Brain microvascular endothelial cell (primary cell): ENCODE measurements around the gene TACC3.

Experiments
- DNase-seq: peaks from one replicate; pipeline ENCODE4 v3.0.0-alpha.2; 2020
- H3K27ac ChIP-seq: fragments of 250-450 bp; sonication (Bioruptor Pico); 2 replicates; pipeline ENCODE4 v1.5.1; 2020; ENCODE audit warnings: mild to moderate bottlenecking, moderate library complexity
- H3K27me3 ChIP-seq: fragments of 250-450 bp; sonication (Bioruptor Pico); replicated peaks from 2 replicates; pipeline ENCODE4 v1.5.1; 2020; ENCODE audit warnings: mild to moderate bottlenecking
- H3K36me3 ChIP-seq: fragments of 250-450 bp; sonication (Bioruptor Pico); replicated peaks from 2 replicates; pipeline ENCODE4 v1.5.1; 2020; ENCODE audit warnings: mild to moderate bottlenecking
- H3K4me3 ChIP-seq: 2 replicates; pipeline ENCODE4 v1.5.1; 2011; ENCODE audit warnings: low read depth, mild to moderate bottlenecking, control low read depth, low read length, moderate library complexity
- CTCF ChIP-seq: IDR thresholded peaks from 2 replicates; pipeline ENCODE4 v1.5.1; 2011; ENCODE audit warnings: low read depth, mild to moderate bottlenecking, moderate library complexity, low read length, control low read depth, inconsistent platforms; ENCODE audit errors: missing control alignments
- in situ Hi-C: cut with HindIII; loops from 2 replicates; pipeline ENCODE4 v1.10.0; 2017; ENCODE audit warnings: low sequenced_read_pairs, low pct_ligation_motif_present

Gene TACC3

GRCh38 chr4:1763550-1764080 is 42.3 kb downstream of the TACC3 start:
- peak; percentile 25 for DNase-seq
- no peaks in the 10 kb centered on the region for H3K27me3 ChIP-seq
- TF ChIP-seq CTCF = no peak
- peak overlapping the region; percentile 5 for H3K4me3 ChIP-seq
- in situ Hi-C loops = no loop called here
- H3K27ac ChIP-seq = no peak overlapping the region
- no peaks in the 10 kb centered on the region for H3K36me3 ChIP-seq

- Histone ChIP-seq H3K4me3 (no peak overlapping the region), H3K27me3 (no peaks in the 10 kb centered on the region), H3K27ac (no peak overlapping the region), H3K36me3 (no peaks in the 10 kb centered on the region)
- no peak for TF ChIP-seq CTCF
- in situ Hi-C loops = no loop called here
- no peak for DNase-seq
Observed at GRCh38 chr4:1764670-1765069, 43.3 kb downstream of the TACC3 start.

GRCh38 chr4:1765409-1766072 is 44.2 kb downstream of the TACC3 start:
- DNase-seq = no peak
- Histone ChIP-seq H3K4me3 (no peak overlapping the region), H3K27me3 (peaks cover 1% of the 10 kb centered on the region), H3K36me3 (no peaks in the 10 kb centered on the region), H3K27ac (no peak overlapping the region)
- in situ Hi-C loops = no loop called here
- no peak for TF ChIP-seq CTCF

GRCh38 chr4:1766106-1767060 is 45.1 kb downstream of the TACC3 start:
- no peak for TF ChIP-seq CTCF
- H3K27me3 ChIP-seq = peaks cover 1% of the 10 kb centered on the region
- H3K36me3 ChIP-seq = no peaks in the 10 kb centered on the region
- in situ Hi-C loops = no loop called here
- no peak overlapping the region for H3K27ac ChIP-seq
- DNase-seq = no peak
- H3K4me3 ChIP-seq = peak overlapping the region; percentile 9

- in situ Hi-C loops = no loop called here
- no peaks in the 10 kb centered on the region for H3K36me3 ChIP-seq
- H3K27me3 ChIP-seq = peaks cover 1% of the 10 kb centered on the region
- DNase-seq = no peak
- H3K27ac ChIP-seq = no peak overlapping the region
- peak overlapping the region; percentile 33 for H3K4me3 ChIP-seq
- no peak for TF ChIP-seq CTCF
Observed at GRCh38 chr4:1767061-1767769, 45.9 kb downstream of the TACC3 start.
